ENCODE measurements around the gene C16orf78. TPM values are rescaled to one million over a fixed set of nuclear protein-coding genes. Genes with fewer than 3 reads are reported as not detected.

The C16orf78 gene
- total RNA-seq, 4 donors from 2014 or later, result not detected

DNA sequence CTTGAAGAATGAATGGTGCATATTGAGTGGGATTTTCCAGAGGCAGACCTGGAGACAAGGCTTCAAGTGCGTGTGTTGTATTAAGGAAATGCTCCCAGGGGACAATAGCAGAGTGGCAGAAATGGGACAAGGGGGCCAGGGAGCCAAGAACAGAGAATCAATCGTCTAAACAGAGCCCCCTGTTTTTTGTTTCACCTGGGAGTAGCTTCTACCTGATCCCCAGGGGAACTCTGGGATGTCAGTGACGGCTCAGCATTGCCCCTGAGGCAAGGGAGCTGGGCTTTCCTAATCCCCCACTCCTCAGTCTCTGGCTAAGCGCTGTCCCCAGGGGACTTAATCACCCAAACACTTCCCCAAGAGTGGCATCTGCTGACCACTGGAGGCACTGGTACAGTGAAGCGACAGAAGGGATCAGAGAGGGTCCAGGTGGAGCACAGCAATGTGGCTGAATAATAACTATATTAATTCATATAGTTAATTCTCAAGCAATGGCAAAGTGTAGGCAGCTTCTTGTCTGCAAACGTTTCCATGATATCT lies 35.7 kb upstream of the C16orf78 start:
- Histone ChIP-seq H3K27ac (no peak overlapping the region), H3K9me3 (no peaks in the 10 kb centered on the region), H3K27me3 (peaks cover 4% of the 10 kb centered on the region), H3K36me3 (no peaks in the 10 kb centered on the region), H3K4me3 (no peak overlapping the region), H3K4me1 (no peaks in the 10 kb centered on the region)
- TF ChIP-seq POLR2A (IDR thresholded peaks at IDR 0.05), result no peak
- TF ChIP-seq, protein P1, sequence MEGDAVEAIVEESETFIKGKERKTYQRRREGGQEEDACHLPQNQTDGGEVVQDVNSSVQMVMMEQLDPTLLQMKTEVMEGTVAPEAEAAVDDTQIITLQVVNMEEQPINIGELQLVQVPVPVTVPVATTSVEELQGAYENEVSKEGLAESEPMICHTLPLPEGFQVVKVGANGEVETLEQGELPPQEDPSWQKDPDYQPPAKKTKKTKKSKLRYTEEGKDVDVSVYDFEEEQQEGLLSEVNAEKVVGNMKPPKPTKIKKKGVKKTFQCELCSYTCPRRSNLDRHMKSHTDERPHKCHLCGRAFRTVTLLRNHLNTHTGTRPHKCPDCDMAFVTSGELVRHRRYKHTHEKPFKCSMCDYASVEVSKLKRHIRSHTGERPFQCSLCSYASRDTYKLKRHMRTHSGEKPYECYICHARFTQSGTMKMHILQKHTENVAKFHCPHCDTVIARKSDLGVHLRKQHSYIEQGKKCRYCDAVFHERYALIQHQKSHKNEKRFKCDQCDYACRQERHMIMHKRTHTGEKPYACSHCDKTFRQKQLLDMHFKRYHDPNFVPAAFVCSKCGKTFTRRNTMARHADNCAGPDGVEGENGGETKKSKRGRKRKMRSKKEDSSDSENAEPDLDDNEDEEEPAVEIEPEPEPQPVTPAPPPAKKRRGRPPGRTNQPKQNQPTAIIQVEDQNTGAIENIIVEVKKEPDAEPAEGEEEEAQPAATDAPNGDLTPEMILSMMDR (IDR thresholded peaks at IDR 0.05), result no peak
- TF ChIP-seq EP300 (IDR thresholded peaks at IDR 0.05; ENCODE audit: low read depth), result no peak
- TF ChIP-seq POLR2AphosphoS5 (IDR thresholded peaks at IDR 0.05), result no peak
- intact Hi-C loops (cut with DNase I; ENCODE audit: low total_unique reads) (no loop called here), in situ Hi-C loops (cut with MboI; ENCODE audit: low pct_ligation_motif_present in 1 of 4, low pct_unique_long_range_greater_than_20kb in 1 of 4, low sequenced_read_pairs in 3 of 4) (no loop called here)
- no peak for DNase-seq
- 53 to 55% methylated on average over 3 to 6 of the region's 6 CpGs for WGBS, 2 donors (ENCODE audit: low coverage in 1 of 2)

DNA sequence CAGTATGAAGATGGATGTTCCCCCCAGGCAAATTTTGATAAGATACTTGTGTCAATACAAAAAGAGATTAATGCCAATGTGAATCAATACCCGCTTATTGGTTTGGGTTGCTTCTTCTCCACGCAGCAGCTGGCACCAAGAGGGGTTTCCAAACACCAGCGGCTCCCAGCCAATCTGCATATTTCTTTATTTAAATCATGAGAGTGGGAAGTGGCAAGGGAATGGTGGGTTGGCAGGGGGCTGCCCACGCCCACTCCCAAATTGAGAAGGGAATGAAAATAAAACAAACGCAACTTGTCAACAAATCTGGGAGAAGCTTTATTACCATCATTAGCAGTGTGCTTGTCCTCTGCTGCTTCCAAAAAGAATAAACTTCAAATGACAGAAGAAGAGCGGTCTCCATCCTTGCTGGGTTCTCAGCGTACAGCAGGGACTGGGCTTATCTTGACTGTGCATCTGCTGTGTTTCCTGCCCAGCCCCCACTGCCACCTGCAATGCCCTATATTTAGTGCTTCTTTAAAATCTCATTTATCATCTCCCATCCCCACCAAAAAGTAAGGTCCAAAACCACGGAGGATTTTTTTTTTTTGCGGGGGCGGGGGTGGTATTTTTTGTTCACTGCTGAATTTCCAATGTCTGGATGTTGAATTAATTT lies 34.9 kb upstream of the C16orf78 start:
- no peaks in the 10 kb centered on the region for H3K9me3 ChIP-seq
- 55 to 60% methylated on average over 10 of the region's 10 CpGs for WGBS, 2 donors (ENCODE audit: low coverage in 1 of 2)
- no peak overlapping the region for H3K4me3 ChIP-seq
- in situ Hi-C loops (cut with MboI; ENCODE audit: low pct_ligation_motif_present in 1 of 4, low pct_unique_long_range_greater_than_20kb in 1 of 4, low sequenced_read_pairs in 3 of 4), result no loop called here
- H3K27ac ChIP-seq, result no peak overlapping the region
- no peaks in the 10 kb centered on the region for H3K36me3 ChIP-seq
- intact Hi-C loops (cut with DNase I; ENCODE audit: low total_unique reads), result no loop called here
- no peak for TF ChIP-seq EP300 (IDR thresholded peaks at IDR 0.05; ENCODE audit: low read depth)
- TF ChIP-seq, protein P1 (IDR thresholded peaks at IDR 0.05), result no peak
- no peaks in the 10 kb centered on the region for H3K4me1 ChIP-seq
- DNase-seq, result no peak
- H3K27me3 ChIP-seq, result peaks cover 4% of the 10 kb centered on the region

- H3K4me1 ChIP-seq, result no peaks in the 10 kb centered on the region
- intact Hi-C loops (cut with DNase I; ENCODE audit: low total_unique reads), result no loop called here
- H3K27me3 ChIP-seq, result peaks cover 4% of the 10 kb centered on the region
- WGBS, 2 donors (ENCODE audit: low coverage in 1 of 2), result 76% methylated on average over 9 of the region's 9 CpGs; no CpG with 5 or more reads in 1 of the 2 donors
- H3K4me3 ChIP-seq, result no peak overlapping the region
- no peak overlapping the region for H3K27ac ChIP-seq
- in situ Hi-C loops (cut with MboI; ENCODE audit: low pct_ligation_motif_present in 1 of 4, low pct_unique_long_range_greater_than_20kb in 1 of 4, low sequenced_read_pairs in 3 of 4), result loop anchor here in 1 of 4 donors (10.0 kb wide), 1 partner anchor 646 kb away; no protein-coding TSS in a partner anchor
- H3K36me3 ChIP-seq, result no peaks in the 10 kb centered on the region
- H3K9me3 ChIP-seq, result no peaks in the 10 kb centered on the region
- TF ChIP-seq, protein P1 (IDR thresholded peaks at IDR 0.05), result no peak
- TF ChIP-seq POLR2A (IDR thresholded peaks at IDR 0.05), result no peak
- DNase-seq, result no peak
Observed at GRCh38 chr16:49340466-49340865, 33.1 kb upstream of the C16orf78 start.

- in situ Hi-C loops (cut with MboI; ENCODE audit: low pct_ligation_motif_present in 1 of 4, low pct_unique_long_range_greater_than_20kb in 1 of 4, low sequenced_read_pairs in 3 of 4) (loop anchor here in 1 of 4 donors (10.0 kb wide), 1 partner anchor 647 kb away; no protein-coding TSS in a partner anchor), intact Hi-C loops (cut with DNase I; ENCODE audit: low total_unique reads) (no loop called here)
- H3K4me1 ChIP-seq, result no peaks in the 10 kb centered on the region
- no peak overlapping the region for H3K27ac ChIP-seq
- H3K9me3 ChIP-seq, result no peaks in the 10 kb centered on the region
- 59 to 70% methylated on average over 4 of the region's 4 CpGs for WGBS, 2 donors (ENCODE audit: low coverage in 1 of 2)
- no peak overlapping the region for H3K4me3 ChIP-seq
- H3K27me3 ChIP-seq, result peaks cover 4% of the 10 kb centered on the region
- TF ChIP-seq POLR2A (IDR thresholded peaks at IDR 0.05), result no peak
- TF ChIP-seq, protein P1 (IDR thresholded peaks at IDR 0.05), result no peak
- TF ChIP-seq POLR2AphosphoS5 (IDR thresholded peaks at IDR 0.05), result no peak
- TF ChIP-seq EP300 (IDR thresholded peaks at IDR 0.05; ENCODE audit: low read depth), result no peak
- DNase-seq, result no peak
- H3K36me3 ChIP-seq, result no peaks in the 10 kb centered on the region
Observed at GRCh38 chr16:49341706-49342105, 31.9 kb upstream of the C16orf78 start.
